Daoy (cell line): ENCODE results near the gene TBCB. TPM values are rescaled to one million over a fixed set of nuclear protein-coding genes. Genes with fewer than 3 reads are reported as not detected.
"Not testable (repeated sequence)": the region's sequence is repeated elsewhere in the genome, so short reads cannot be mapped to it uniquely, and the experiment has no call there.

Experiments
- DNase-seq: peaks from one replicate; pipeline ENCODE4 v3.0.0-alpha.2; 2015; ENCODE audit warnings: low read depth
- total RNA-seq: library from RNA; depleted of rRNA; stranded (reverse); fragments of >200 nt; shearing (Covaris generic); gene quantifications from 2 replicates; pipeline ENCODE4 v1.2.3, GENCODE V29; 2014; rRNA removed

TBCB gene
- total RNA-seq, 1 experiment from 2014 or later = 373 TPM

DNA sequence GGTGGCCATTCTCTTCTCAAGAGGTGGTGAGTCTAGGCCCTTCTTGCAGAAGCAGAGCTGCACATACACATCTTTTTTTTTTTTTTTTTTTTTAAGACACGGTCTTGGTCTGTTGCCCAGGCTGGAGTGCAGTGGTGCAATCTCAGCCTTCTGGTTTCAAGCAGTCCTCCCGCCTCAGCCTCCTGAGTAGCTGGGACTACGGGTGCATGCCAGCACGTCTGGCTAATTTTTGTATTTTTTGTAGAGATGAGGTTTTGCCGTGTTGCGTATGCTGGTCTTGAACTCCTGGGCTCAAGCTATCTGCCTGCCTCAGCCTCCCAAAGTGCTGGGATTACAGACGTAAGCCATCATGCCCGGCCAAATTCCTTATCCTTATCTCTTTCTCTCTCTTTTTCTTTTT is 58.6 kb downstream of the TBCB start:
- DNase-seq = not testable (repeated sequence)

Other genes starting within 250 kb of the TBCB start
- gene APLP1, start 246.9 kb upstream of the TBCB start, total RNA-seq = 2.5 and 6.5 TPM in 2 replicates
- 8.5 and 33.9 TPM in 2 replicates for gene NFKBID, start 214.9 kb upstream of the TBCB start, total RNA-seq
- not detected in 2 replicates for gene HCST, start 212.9 kb upstream of the TBCB start, total RNA-seq
- gene TYROBP, start 207.2 kb upstream of the TBCB start, total RNA-seq = not detected in 2 replicates
- gene LRFN3, start 179.1 kb upstream of the TBCB start, total RNA-seq = 1.2 and 1.4 TPM in 2 replicates
- gene SDHAF1, start 120.3 kb upstream of the TBCB start, total RNA-seq = 44.7 and 49.8 TPM in 2 replicates
- gene SYNE4, start 106.7 kb upstream of the TBCB start, total RNA-seq = not detected in 2 replicates
- gene ALKBH6, start 101.3 kb upstream of the TBCB start, total RNA-seq = 15.4 and 32.2 TPM in 2 replicates
- gene CLIP3, start 82.6 kb upstream of the TBCB start, total RNA-seq = 0.69 and 1.0 TPM in 2 replicates
- gene THAP8, start 61.2 kb upstream of the TBCB start, total RNA-seq = 0.54 and 0.86 TPM in 2 replicates
- 14.6 and 19.8 TPM in 2 replicates for gene WDR62, start 60.6 kb upstream of the TBCB start, total RNA-seq
- gene OVOL3, start 4.3 kb upstream of the TBCB start, total RNA-seq = not detected in 2 replicates
- 68.9 and 105 TPM in 2 replicates for gene POLR2I, start 593 bp upstream of the TBCB start, total RNA-seq
- gene CAPNS1, start 24.6 kb downstream of the TBCB start, total RNA-seq = 122 and 257 TPM in 2 replicates
- gene COX7A1, start 37.0 kb downstream of the TBCB start, total RNA-seq = not detected in 2 replicates
- gene ZNF565, start 99.2 kb downstream of the TBCB start, total RNA-seq = 2.3 and 3.2 TPM in 2 replicates
- 211 and 232 TPM in 2 replicates for gene ZNF146, start 99.6 kb downstream of the TBCB start, total RNA-seq